ENCODE results near the gene CX3CL1. TPM values are rescaled to one million over a fixed set of nuclear protein-coding genes. Genes with fewer than 3 reads are reported as not detected.

Gene CX3CL1
- total and polyA plus RNA-seq, 2 of the 13 experiments (the other 11 are each of a cell fraction or from before 2014, with no cell fraction given) = 57.3 to 60.8 TPM

DNA sequence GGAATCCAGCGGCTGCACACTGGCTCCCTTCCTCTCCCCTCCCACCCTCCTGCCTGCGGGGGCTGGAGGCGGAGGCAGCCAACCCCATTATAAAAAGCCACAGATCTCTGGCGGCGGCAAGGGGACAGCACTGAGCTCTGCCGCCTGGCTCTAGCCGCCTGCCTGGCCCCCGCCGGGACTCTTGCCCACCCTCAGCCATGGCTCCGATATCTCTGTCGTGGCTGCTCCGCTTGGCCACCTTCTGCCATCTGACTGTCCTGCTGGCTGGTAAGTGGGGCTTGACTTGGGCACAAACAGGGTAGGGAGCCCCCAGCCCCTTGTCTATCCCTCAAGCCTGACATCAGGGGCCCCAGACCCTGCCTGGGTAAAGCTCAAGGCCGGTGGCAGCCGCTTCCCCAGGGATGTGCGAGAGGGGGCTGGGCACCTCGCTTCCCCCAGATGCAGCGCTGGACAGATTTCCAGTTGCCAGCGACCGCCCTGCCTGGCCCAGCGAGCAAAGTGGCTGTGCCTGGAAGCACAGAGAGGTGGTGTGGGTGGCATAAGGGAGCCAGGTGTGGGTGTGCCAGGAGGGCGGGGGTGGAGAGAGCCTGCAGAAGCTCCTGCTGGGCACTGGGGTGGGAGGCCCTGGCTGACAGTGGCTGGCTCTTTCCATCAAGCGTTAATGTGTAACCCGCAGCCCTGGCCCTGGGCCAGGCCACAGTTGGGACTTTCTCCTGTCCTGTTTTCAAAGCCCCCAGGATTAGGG is at the start of gene CX3CL1 (continued):
- TF ChIP-seq, protein P1, sequence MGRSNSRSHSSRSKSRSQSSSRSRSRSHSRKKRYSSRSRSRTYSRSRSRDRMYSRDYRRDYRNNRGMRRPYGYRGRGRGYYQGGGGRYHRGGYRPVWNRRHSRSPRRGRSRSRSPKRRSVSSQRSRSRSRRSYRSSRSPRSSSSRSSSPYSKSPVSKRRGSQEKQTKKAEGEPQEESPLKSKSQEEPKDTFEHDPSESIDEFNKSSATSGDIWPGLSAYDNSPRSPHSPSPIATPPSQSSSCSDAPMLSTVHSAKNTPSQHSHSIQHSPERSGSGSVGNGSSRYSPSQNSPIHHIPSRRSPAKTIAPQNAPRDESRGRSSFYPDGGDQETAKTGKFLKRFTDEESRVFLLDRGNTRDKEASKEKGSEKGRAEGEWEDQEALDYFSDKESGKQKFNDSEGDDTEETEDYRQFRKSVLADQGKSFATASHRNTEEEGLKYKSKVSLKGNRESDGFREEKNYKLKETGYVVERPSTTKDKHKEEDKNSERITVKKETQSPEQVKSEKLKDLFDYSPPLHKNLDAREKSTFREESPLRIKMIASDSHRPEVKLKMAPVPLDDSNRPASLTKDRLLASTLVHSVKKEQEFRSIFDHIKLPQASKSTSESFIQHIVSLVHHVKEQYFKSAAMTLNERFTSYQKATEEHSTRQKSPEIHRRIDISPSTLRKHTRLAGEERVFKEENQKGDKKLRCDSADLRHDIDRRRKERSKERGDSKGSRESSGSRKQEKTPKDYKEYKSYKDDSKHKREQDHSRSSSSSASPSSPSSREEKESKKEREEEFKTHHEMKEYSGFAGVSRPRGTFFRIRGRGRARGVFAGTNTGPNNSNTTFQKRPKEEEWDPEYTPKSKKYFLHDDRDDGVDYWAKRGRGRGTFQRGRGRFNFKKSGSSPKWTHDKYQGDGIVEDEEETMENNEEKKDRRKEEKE (IDR thresholded peaks at IDR 0.05) = no peak
- peak; percentile 91; the same call in 1 of the 2 replicates for TF ChIP-seq ZNF547 (CRISPR knock-in tag; IDR thresholded peaks at IDR 0.05)
- peak; percentile 87 for TF ChIP-seq HES4 (CRISPR knock-in tag; IDR thresholded peaks at IDR 0.05; ENCODE audit: borderline replicate concordance)
- TF ChIP-seq ZNF292 (CRISPR knock-in tag; IDR thresholded peaks at IDR 0.05; ENCODE audit: borderline replicate concordance, low read depth) = peak; percentile 81
- peak; percentile 46 for TF ChIP-seq PTBP1 (IDR thresholded peaks at IDR 0.05; ENCODE audit: low read depth, low read length, poor library complexity, severe bottlenecking)
- TF ChIP-seq ZNF432 (CRISPR knock-in tag; IDR thresholded peaks at IDR 0.05; ENCODE audit: borderline replicate concordance) = no peak
- peak; percentile 46 for TF ChIP-seq KMT2B (CRISPR knock-in tag; IDR thresholded peaks at IDR 0.05)
- TF ChIP-seq, protein P2, sequence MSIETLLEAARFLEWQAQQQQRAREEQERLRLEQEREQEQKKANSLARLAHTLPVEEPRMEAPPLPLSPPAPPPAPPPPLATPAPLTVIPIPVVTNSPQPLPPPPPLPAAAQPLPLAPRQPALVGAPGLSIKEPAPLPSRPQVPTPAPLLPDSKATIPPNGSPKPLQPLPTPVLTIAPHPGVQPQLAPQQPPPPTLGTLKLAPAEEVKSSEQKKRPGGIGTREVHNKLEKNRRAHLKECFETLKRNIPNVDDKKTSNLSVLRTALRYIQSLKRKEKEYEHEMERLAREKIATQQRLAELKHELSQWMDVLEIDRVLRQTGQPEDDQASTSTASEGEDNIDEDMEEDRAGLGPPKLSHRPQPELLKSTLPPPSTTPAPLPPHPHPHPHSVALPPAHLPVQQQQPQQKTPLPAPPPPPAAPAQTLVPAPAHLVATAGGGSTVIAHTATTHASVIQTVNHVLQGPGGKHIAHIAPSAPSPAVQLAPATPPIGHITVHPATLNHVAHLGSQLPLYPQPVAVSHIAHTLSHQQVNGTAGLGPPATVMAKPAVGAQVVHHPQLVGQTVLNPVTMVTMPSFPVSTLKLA (IDR thresholded peaks at IDR 0.05) = no peak
- TF ChIP-seq PHF5A (CRISPR knock-in tag; IDR thresholded peaks at IDR 0.05; ENCODE audit: low read depth, unreplicated experiment) = peak; percentile 25
- peak; percentile 74 for TF ChIP-seq ZZZ3 (CRISPR knock-in tag; IDR thresholded peaks at IDR 0.05; ENCODE audit: borderline replicate concordance)
- TF ChIP-seq ZNF709 (CRISPR knock-in tag; IDR thresholded peaks at IDR 0.05) = peak; percentile 90
- TF ChIP-seq, protein P3, sequence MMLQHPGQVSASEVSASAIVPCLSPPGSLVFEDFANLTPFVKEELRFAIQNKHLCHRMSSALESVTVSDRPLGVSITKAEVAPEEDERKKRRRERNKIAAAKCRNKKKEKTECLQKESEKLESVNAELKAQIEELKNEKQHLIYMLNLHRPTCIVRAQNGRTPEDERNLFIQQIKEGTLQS (CRISPR knock-in tag; IDR thresholded peaks at IDR 0.05) = peak; percentile 68
- peak; percentile 94; the same call in 1 of the 2 replicates for TF ChIP-seq PPARG (CRISPR knock-in tag; conservative IDR thresholded peaks at IDR 0.05)
- TF ChIP-seq NFE2L1 (CRISPR knock-in tag; IDR thresholded peaks at IDR 0.05; ENCODE audit: borderline replicate concordance) = no peak; the same call in 1 of the 2 replicates
- peak; percentile 18 for TF ChIP-seq NFYB (CRISPR knock-in tag; IDR thresholded peaks at IDR 0.05)
- peak; percentile 77; the same call in 1 of the 2 replicates for TF ChIP-seq LCORL (IDR thresholded peaks at IDR 0.05)
- peak; percentile 99; the same call in 1 of the 2 replicates for TF ChIP-seq LCORL (CRISPR knock-in tag; IDR thresholded peaks at IDR 0.05)
- TF ChIP-seq KLF13 (CRISPR knock-in tag; IDR thresholded peaks at IDR 0.05) = 0 out of 2 replicates have a peak, but pooled peaks have one; percentile 64
- TF ChIP-seq, protein P4, sequence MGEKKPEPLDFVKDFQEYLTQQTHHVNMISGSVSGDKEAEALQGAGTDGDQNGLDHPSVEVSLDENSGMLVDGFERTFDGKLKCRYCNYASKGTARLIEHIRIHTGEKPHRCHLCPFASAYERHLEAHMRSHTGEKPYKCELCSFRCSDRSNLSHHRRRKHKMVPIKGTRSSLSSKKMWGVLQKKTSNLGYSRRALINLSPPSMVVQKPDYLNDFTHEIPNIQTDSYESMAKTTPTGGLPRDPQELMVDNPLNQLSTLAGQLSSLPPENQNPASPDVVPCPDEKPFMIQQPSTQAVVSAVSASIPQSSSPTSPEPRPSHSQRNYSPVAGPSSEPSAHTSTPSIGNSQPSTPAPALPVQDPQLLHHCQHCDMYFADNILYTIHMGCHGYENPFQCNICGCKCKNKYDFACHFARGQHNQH (CRISPR knock-in tag; IDR thresholded peaks at IDR 0.05) = peak; percentile 95
- peak; percentile 98 for TF ChIP-seq ASH2L (IDR thresholded peaks at IDR 0.05; ENCODE audit: insufficient read length, low read depth, low read length)
- no peak for TF ChIP-seq ZNF713 (CRISPR knock-in tag; IDR thresholded peaks at IDR 0.05)

All from HepG2 (cell line).